GM12873 (cell line): Measurements from ENCODE around the gene HSD17B14.

Source experiments
- TF ChIP-seq, protein P1 (sequence below): IDR thresholded peaks from 2 replicates; pipeline ENCODE4 v1.5.1; 2012; ENCODE audit warnings: low read depth, mild to moderate bottlenecking, moderate library complexity, low read length, control low read depth; ENCODE audit not compliant: insufficient read depth; ENCODE audit errors: missing control alignments

The HSD17B14 gene

DNA sequence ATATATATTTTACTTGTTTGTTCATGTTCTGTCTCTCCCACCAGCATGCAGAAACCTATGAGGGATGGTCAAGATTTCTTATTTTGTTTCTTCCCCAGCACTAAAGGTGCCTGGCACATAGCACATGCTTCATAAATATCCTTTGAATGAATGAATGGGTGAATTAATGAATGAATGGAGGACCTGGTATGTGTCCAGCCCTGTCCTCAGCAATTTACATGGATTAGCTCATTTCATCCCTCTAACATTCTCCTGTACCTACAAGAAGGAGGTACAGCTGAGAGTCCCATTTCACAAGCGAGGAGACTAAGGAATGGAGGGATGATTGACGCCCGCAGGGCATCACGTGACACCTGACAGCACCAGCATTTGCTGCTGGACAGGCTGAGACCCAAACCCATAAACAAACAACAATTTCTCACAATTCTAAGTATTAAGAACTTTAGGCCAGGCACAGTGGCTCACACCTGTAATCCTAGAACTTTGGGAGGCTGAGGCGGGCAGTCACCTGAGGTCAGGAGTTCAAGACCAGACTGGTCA is 18.6 kb downstream of the HSD17B14 start:
- TF ChIP-seq, protein P1, sequence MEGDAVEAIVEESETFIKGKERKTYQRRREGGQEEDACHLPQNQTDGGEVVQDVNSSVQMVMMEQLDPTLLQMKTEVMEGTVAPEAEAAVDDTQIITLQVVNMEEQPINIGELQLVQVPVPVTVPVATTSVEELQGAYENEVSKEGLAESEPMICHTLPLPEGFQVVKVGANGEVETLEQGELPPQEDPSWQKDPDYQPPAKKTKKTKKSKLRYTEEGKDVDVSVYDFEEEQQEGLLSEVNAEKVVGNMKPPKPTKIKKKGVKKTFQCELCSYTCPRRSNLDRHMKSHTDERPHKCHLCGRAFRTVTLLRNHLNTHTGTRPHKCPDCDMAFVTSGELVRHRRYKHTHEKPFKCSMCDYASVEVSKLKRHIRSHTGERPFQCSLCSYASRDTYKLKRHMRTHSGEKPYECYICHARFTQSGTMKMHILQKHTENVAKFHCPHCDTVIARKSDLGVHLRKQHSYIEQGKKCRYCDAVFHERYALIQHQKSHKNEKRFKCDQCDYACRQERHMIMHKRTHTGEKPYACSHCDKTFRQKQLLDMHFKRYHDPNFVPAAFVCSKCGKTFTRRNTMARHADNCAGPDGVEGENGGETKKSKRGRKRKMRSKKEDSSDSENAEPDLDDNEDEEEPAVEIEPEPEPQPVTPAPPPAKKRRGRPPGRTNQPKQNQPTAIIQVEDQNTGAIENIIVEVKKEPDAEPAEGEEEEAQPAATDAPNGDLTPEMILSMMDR, result no peak

DNA sequence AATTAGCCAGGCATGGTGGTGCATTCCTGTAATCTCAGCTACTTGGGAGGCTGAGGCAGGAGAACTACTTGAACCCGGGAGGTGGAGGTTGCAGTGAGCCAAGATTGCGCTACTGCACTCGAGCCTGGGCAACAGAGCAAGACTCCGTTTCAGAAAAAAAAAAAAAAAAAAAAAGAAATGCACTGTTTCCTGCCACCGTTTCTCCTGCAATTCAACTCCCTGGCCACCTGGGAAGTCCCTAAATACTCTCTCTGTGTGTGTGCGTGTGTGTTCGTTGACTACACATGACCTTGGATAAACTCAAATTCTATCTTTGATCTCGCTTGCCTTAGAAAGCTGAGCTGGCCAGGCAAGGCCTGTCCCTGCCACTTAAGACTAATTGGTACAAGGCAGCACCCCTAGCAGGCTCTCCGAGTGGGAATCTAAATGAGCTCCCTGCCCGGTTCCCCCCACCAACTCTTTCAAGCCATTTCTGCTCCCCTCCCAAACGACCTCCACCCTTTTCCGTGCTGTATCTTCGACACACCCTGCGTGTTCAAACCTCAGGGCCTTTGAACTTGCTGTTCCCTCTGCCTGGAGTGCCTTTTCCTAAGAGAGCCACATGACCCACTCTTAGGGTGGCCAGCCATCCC is 20.3 kb downstream of the HSD17B14 start:
- TF ChIP-seq, protein P1, result peak; percentile 23

DNA sequence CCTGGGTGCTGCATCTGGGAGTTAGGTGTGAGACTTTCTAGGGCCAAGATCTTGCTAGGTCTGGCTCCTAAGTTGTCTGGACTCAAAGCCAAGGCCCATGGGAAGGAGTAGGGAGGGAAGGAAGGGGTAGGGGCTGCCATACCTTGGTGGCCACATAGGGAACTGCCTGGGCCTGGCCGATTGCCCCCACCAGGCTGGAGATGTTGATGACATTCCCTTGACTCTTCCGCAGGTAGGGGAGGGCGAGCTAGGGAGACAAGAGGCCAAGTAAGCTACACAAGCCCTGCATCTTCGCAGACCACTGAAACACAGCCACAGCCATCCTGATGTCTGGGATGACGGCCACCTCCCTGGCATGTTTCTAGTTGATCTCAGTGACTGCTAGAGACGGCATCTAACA is 21.4 kb downstream of the HSD17B14 start:
- TF ChIP-seq, protein P1, result no peak

DNA sequence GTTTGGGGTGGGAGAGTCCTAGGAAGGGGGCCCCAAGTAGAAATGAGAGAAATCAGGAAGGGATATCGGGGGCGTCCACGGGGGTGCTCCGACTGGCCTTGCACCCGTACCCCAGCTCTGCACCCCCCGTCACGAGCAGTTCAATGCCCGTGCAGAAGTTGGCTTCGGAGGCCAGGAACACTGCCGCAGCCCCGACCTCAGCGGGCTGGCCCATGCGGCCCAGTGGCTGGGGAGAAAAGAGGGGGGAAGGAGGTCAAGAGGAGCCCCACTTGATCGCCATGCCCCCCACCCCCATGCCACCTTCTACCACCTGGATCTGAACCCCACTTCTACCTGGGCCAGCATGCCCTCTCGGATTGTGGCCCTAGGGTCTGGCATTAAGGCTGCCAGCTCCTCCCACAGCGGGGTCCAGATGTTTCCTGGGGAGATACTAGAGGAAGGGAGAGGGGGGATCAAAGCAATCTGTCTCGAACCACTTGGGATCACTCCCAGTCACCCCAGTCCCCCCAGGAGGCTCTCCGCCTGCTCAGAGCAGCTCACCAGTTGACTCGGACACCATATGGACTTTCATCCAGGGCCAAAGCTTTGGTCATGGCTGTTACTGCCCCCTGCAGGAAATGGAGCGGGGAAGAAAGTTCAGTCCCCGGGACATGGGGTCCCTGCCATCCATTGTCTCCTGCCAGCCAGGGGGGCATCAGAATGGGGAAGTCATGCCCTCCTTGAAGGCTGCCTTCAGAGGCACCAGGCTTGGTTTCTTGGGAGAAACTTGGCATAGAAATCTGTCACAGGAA is 23.0 kb downstream of the HSD17B14 start:
- TF ChIP-seq, protein P1, result peak; percentile 40

DNA sequence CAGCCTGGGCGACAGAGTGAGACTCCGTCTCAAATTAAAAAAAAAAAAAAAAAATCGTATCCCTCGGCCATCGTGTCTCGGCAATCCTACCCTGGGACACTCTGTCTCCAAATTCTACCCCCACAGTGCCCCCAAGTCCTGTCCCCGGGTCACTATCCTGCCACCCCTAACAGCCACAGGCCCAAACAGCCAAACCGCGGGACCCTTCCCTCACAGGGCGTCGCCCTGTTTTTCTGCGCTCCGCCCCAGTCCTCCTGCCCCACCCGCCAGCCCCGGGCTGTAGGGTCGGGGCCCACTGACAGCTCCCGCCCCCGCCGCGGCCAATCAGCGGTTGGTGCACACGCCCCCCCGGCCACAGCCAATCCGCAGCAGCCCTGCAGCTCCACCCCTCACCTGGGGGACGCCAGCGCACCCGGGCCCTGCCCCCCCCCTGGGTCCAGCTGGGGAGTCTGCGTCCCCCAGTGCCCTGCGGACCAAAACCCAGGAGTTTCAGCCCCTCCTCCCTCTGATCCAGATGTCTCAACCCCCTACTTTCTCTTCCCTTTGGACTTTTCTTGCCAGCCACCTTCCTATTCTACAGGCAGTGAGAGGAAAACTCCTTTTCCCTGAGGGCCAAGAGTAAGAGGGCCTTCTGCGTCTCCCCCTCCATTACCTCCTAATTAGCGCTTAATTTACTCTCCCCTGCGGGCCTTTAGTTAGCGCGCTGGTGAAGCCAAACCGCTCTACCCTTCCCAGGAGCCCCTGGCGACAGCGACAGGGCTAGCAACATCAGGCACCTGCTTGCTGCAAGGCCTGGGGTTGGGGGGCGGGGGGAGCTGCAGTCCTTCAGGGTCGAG is 24.0 kb downstream of the HSD17B14 start:
- TF ChIP-seq, protein P1, result no peak

DNA sequence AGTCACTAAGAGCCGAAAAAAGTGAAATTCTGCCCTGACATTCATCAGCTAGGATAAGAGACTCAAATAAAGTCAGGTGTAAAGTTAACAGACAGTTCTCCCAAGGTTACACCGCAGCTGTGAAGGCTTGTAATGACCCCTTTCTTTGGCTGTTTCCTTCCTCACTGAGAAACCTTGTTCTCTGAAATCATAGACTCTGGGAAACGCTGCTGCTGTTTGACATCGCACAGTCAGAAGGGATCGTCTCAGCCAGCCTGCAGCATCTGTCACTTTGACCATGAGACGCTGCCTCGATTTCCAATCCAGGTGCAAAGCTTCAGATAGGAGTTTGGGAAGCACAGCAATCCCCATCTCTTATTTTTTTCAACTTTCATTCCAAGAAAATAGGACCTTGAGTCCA is 26.1 kb downstream of the HSD17B14 start:
- TF ChIP-seq, protein P1, result no peak

DNA sequence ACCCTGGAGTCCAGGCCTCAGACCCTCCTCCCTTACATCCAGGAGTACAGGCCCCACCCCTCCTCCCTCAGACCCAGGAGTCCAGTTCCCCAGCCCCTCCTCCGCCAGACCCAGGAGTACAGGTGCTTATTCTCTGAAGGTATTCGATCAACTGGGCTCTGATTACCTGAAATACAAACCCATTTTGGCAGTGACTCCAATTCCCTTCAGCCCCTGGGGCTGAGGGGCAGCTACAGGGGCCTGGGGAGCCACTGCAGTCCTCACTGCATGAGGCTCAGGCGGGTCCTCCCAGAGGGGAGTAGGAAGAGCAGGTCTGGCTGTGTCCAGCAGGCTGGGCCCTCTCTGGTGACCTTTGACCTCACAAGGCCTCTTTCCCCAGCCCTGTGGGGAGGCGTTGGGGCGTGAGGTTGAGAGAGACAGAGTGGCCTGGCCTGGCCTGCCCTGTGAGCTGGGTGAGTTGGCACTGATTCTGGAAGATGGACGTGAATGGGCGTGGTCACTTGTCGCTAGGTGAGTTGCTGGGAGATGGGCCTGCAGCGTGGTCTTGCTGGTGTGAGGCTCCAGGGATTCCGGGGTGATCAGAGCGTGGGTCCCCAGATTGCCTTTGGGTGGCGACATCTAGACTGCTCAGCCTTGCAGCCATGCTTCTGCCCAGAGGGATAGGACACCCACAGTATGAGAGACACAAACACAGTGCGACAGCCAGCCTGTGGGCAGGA is 28.5 kb downstream of the HSD17B14 start:
- TF ChIP-seq, protein P1, result no peak
